ENCODE measurements around the gene SLC25A23. TPM values are rescaled to one million over a fixed set of nuclear protein-coding genes. Genes with fewer than 3 reads are reported as not detected.

The SLC25A23 gene
- total RNA-seq, 1 donor from 2014 or later, result 41.8 TPM

- H3K27me3 Mint-ChIP-seq (ENCODE audit: low read depth, unreplicated experiment), result no peaks in the 10 kb centered on the region
- FAIRE-seq (no peak), DNase-seq (ENCODE audit: low read depth) (no peak)
- H3K36me3 Mint-ChIP-seq (ENCODE audit: low read depth, unreplicated experiment), result no peaks in the 10 kb centered on the region
- Histone ChIP-seq H3K4me1 (ENCODE audit: insufficient read depth, low read length) (no peaks in the 10 kb centered on the region), H3K4me2 (ENCODE audit: low read length) (no peak overlapping the region), H3K9me3 (ENCODE audit: insufficient read depth, low read depth, low read length) (no peaks in the 10 kb centered on the region), H3K27ac (ENCODE audit: low read depth, low read length) (no peak overlapping the region), H4K20me1 (ENCODE audit: insufficient read depth, low read length) (peaks cover 9% of the 10 kb centered on the region), H3K27me3 (ENCODE audit: insufficient read depth, low read length) (no peaks in the 10 kb centered on the region), H3K36me3 (ENCODE audit: insufficient read depth, low read length) (no peaks in the 10 kb centered on the region), H2AFZ (ENCODE audit: low read depth, low read length) (no peak overlapping the region), H3K79me2 (ENCODE audit: insufficient read depth, low read length) (no peaks in the 10 kb centered on the region), H3K4me3 (ENCODE audit: insufficient read depth, low read depth, low read length) (no peak overlapping the region), H3K9ac (ENCODE audit: low read length) (no peak overlapping the region)
- no peaks in the 10 kb centered on the region for H3K4me1 Mint-ChIP-seq (ENCODE audit: low read depth, unreplicated experiment)
- H3K4me3 Mint-ChIP-seq (ENCODE audit: unreplicated experiment), result no peak overlapping the region
- no peak for TF ChIP-seq CTCF (IDR thresholded peaks at IDR 0.05; ENCODE audit: insufficient read depth, low read depth, low read length)
- TF ChIP-seq EZH2 (IDR thresholded peaks at IDR 0.05; ENCODE audit: insufficient read depth, low read length), result no peak
- H3K27ac Mint-ChIP-seq (ENCODE audit: unreplicated experiment), result no peak overlapping the region
- no peaks in the 10 kb centered on the region for H3K9me3 Mint-ChIP-seq (ENCODE audit: unreplicated experiment)
Measured at GRCh38 chr19:6409346-6409745, 50.2 kb downstream of the SLC25A23 start.

- no peaks in the 10 kb centered on the region for H3K4me1 Mint-ChIP-seq (ENCODE audit: low read depth, unreplicated experiment)
- Histone ChIP-seq H2AFZ (ENCODE audit: low read depth, low read length) (no peak overlapping the region), H3K27me3 (ENCODE audit: insufficient read depth, low read length) (no peaks in the 10 kb centered on the region), H4K20me1 (ENCODE audit: insufficient read depth, low read length) (no peaks in the 10 kb centered on the region), H3K4me3 (ENCODE audit: insufficient read depth, low read depth, low read length) (no peak overlapping the region), H3K9ac (ENCODE audit: low read length) (no peak overlapping the region), H3K36me3 (ENCODE audit: insufficient read depth, low read length) (no peaks in the 10 kb centered on the region), H3K79me2 (ENCODE audit: insufficient read depth, low read length) (no peaks in the 10 kb centered on the region), H3K4me2 (ENCODE audit: low read length) (no peak overlapping the region), H3K4me1 (ENCODE audit: insufficient read depth, low read length) (peaks cover 5% of the 10 kb centered on the region), H3K27ac (ENCODE audit: low read depth, low read length) (no peak overlapping the region), H3K9me3 (ENCODE audit: insufficient read depth, low read depth, low read length) (no peaks in the 10 kb centered on the region)
- no peak overlapping the region for H3K27ac Mint-ChIP-seq (ENCODE audit: unreplicated experiment)
- TF ChIP-seq CTCF (IDR thresholded peaks at IDR 0.05; ENCODE audit: insufficient read depth, low read depth, low read length), result no peak
- no peak for TF ChIP-seq EZH2 (IDR thresholded peaks at IDR 0.05; ENCODE audit: insufficient read depth, low read length)
- no peaks in the 10 kb centered on the region for H3K27me3 Mint-ChIP-seq (ENCODE audit: low read depth, unreplicated experiment)
- no peak overlapping the region for H3K4me3 Mint-ChIP-seq (ENCODE audit: unreplicated experiment)
- FAIRE-seq (no peak), DNase-seq (ENCODE audit: low read depth) (no peak)
- H3K9me3 Mint-ChIP-seq (ENCODE audit: unreplicated experiment), result no peaks in the 10 kb centered on the region
- H3K36me3 Mint-ChIP-seq (ENCODE audit: low read depth, unreplicated experiment), result no peaks in the 10 kb centered on the region
Measured at GRCh38 chr19:6406401-6406800, 53.2 kb downstream of the SLC25A23 start.

- no peaks in the 10 kb centered on the region for H4K20me1 ChIP-seq (ENCODE audit: insufficient read depth, low read length)
- TF ChIP-seq EZH2 (IDR thresholded peaks at IDR 0.05; ENCODE audit: insufficient read depth, low read length) (no peak), CTCF (IDR thresholded peaks at IDR 0.05; ENCODE audit: insufficient read depth, low read depth, low read length) (no peak)
- no peaks in the 10 kb centered on the region for H3K27me3 ChIP-seq (ENCODE audit: insufficient read depth, low read length)
- no peak overlapping the region for H3K4me3 Mint-ChIP-seq (ENCODE audit: unreplicated experiment)
- no peaks in the 10 kb centered on the region for H3K9me3 Mint-ChIP-seq (ENCODE audit: unreplicated experiment)
- no peaks in the 10 kb centered on the region for H3K36me3 Mint-ChIP-seq (ENCODE audit: low read depth, unreplicated experiment)
- H3K79me2 ChIP-seq (ENCODE audit: insufficient read depth, low read length), result no peaks in the 10 kb centered on the region
- H3K4me3 ChIP-seq (ENCODE audit: insufficient read depth, low read depth, low read length), result no peak overlapping the region
- peak overlapping the region; percentile 59 for H2AFZ ChIP-seq (ENCODE audit: low read depth, low read length)
- no peaks in the 10 kb centered on the region for H3K36me3 ChIP-seq (ENCODE audit: insufficient read depth, low read length)
- no peaks in the 10 kb centered on the region for H3K27me3 Mint-ChIP-seq (ENCODE audit: low read depth, unreplicated experiment)
- DNase-seq (ENCODE audit: low read depth), result peak; percentile 66
- H3K27ac ChIP-seq (ENCODE audit: low read depth, low read length), result no peak overlapping the region
- H3K4me1 ChIP-seq (ENCODE audit: insufficient read depth, low read length), result peaks cover 5% of the 10 kb centered on the region
- no peak overlapping the region for H3K27ac Mint-ChIP-seq (ENCODE audit: unreplicated experiment)
- peak overlapping the region; percentile 29 for H3K4me2 ChIP-seq (ENCODE audit: low read length)
- FAIRE-seq, result no peak
- H3K9me3 ChIP-seq (ENCODE audit: insufficient read depth, low read depth, low read length), result no peaks in the 10 kb centered on the region
- H3K4me1 Mint-ChIP-seq (ENCODE audit: low read depth, unreplicated experiment), result no peaks in the 10 kb centered on the region
- no peak overlapping the region for H3K9ac ChIP-seq (ENCODE audit: low read length)
Measured at GRCh38 chr19:6402837-6403608, 56.6 kb downstream of the SLC25A23 start.

Measured in astrocyte (in vitro differentiated cells and primary cell).